H4 (cell line): Measurements from ENCODE around the gene HDAC1. TPM values are rescaled to one million over a fixed set of nuclear protein-coding genes. Genes with fewer than 3 reads are reported as not detected.
A peak's percentile ranks its signal among the peaks of the same experiment; 100 is the strongest.
"Not testable (repeated sequence)": the region's sequence is repeated elsewhere in the genome, so short reads cannot be mapped to it uniquely, and the experiment has no call there.

Experiments used
- DNase-seq: peaks from one replicate; pipeline ENCODE4 v3.0.0-alpha.2; 2015; ENCODE audit warnings: low spot score
- total RNA-seq: library from RNA; depleted of rRNA; stranded (reverse); fragments of >200 nt; shearing (Covaris generic); gene quantifications from 2 replicates; pipeline ENCODE4 v1.2.3, GENCODE V29; 2014; rRNA removed

The HDAC1 gene
- total RNA-seq: 115 and 126 TPM in 2 replicates

GRCh38 chr1:32291708-32292538 is at the start of gene HDAC1:
HDAC1 (plus strand) TSS chr1:32292083; CDS start chr1:32292170, 87 bp downstream.
- peak; percentile 92 for DNase-seq

- no peak for DNase-seq
Observed at GRCh38 chr1:32242341-32242851, 49.5 kb upstream of the HDAC1 start.

- no peak for DNase-seq
Observed at GRCh38 chr1:32246888-32247273, 45.0 kb upstream of the HDAC1 start, which contains the start of gene FAM167B. FAM167B (plus strand) TSS chr1:32247222; CDS start chr1:32247422, 200 bp downstream.

GRCh38 chr1:32247452-32247851 is 44.4 kb upstream of the HDAC1 start:
- no peak for DNase-seq

DNA sequence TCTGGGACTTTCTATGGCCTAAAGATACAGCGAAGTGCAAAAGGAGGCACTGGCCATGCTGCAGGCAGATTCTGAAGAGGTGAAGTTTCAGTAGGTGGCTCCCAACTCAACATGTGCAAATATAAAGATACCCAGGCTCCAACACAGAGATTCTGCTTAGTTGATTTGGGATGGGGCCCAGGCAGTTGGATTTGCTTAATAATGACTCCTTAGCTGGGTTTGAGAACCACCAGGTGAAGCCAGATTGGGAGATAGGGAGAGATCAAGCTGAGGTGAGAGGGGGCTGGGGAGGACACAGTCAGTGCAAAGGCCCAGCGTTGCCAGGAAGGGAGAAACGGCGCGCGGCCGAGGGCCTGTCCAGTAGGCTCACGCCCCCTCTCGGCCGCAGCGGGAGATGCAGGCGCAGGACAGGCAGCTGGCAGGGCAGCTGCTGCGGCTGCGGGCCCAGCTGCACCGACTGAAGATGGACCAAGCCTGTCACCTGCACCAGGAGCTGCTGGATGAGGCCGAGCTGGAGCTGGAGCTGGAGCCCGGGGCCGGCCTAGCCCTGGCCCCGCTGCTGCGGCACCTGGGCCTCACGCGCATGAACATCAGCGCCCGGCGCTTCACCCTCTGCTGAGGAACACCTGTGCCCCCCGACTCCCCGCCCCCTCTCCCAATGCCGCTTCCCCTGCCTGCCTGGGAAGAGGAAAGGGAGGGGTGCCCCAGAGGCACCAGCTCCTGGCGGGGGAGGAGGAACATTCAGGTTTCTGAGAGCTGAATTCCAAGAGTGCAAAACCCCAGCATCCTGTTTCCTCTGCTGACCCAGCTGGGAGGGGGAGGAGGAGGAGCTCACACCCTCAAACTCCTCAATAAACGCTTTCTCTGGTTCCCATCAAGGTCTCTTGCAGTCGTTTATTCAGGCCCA is 43.6 kb upstream of the HDAC1 start:
- DNase-seq: no peak

DNA sequence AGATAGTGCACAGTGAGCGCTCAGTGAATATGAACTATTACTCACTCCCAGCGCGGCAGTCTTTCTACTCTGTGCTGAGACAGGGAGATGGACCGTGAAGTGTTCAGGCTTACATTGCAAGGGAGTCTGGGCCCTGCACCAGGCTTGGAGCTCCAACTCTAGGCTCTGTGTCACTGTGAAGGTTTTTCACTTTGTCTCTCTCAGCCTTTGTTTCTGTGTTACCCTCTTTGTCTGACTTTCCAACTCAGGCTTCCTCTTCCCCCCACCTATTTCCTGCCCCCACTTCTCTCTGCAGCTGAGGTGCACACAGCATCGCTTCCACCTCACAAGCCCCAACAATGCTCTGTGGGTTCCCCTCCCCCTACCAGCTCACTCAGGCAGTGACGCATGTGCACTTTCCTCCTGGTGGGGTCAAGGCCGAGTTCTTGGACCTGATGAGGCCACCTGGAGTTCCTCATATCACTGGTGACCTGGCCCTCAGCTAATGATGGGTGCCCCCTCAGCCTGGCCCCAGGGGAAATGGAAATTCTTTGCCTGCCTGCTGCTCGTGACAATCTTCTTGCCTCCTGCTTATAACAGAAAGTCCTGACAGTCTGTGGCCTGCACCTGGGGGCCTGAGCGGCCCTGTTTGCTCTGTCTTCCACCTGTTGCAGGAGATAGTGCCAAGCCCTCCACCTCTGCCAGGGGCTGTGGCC is 41.9 kb upstream of the HDAC1 start:
- DNase-seq: no peak

GRCh38 chr1:32250893-32251716 is 40.8 kb upstream of the HDAC1 start, which contains the start of gene LCK:
LCK (plus strand) TSS chr1:32251265; CDS start chr1:32274330, 23,065 bp downstream.
- DNase-seq: no peak

- DNase-seq: no peak
Observed at GRCh38 chr1:32255072-32256071, 36.5 kb upstream of the HDAC1 start.

- no peak for DNase-seq
Observed at GRCh38 chr1:32256473-32257226, 35.2 kb upstream of the HDAC1 start.

DNA sequence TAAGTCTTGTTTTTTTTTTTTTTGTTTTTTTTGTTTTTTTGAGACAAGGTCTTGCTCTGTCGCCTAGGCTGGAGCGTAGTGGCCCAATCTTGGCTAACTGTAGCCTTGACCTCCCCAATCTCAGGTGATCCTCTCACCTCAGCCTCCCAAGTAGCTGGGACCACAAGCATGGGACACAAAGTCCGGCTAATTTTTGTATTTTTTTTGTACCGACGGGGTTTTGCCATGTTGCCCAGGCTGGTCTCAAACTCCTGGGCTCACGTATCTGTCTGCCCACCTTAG is 34.7 kb upstream of the HDAC1 start:
- DNase-seq: no peak

DNA sequence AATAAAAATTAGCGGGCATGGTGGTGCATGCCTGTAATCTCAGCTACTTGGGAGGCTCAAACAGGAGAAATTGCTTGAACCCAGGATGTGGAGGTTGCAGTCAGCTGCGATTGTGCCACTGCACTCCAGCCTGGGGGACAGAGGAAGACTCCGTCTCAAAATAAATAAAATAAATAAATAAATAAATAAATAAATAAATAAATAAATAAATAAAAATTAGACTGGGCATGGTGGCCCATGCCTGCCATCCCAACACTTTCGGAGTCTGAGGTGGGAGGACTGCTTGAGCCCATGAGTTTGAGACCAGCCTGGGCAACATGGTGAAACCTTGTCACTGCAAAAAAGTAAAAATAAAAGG is 28.7 kb upstream of the HDAC1 start:
- DNase-seq: not testable (repeated sequence)

GRCh38 chr1:32263744-32264143 is 28.1 kb upstream of the HDAC1 start:
- DNase-seq: no peak

DNA sequence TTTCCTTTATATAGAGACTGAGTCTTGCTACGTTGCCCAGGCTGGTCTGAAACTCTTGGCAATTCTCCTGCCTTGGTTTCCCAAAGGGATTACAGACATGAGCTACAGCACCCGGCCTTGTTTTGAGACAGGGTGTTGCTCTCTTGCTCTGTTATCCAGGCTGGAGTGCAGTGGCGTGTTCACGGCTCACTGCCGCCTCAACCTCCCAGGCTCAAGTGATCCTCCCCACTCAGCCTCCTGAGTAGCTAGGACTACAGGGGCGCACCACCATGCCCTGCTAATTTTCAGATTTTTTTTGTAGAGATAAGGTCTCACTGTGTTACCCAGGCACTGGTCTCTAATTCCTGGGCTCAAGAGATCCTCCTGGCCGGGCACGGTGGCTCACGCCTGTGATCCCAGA is 26.0 kb upstream of the HDAC1 start:
- DNase-seq: no peak

DNA sequence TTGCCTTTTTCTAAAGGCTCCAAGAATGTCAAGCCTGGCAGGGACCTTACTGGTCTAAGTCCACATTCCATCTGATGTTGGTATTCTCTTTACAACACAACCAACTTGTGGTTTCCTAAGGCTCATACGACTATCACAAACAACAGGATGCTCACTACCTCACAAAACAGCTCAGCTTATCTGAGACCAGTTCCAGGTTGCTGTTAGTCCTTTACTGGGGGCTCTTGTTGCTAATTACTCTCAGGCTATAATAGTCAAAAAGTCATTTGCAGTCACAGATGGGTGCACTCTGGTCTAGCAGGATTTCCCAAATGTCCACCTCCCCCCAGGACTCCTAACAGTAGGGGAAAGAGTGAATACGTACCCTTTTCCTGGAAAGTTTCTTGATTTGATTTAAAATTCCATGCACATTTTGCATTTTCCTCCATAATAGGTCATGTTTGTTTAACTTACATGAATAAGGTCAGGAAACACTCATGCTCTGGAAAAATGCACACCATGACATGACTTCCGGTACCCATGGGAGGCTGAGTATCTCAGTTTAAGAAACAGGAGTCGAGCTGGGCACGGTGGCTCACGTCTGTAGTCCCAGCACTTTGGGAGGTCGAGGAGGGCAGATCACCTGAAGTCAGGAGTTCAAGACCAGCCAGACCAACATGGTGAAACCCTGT is 24.8 kb upstream of the HDAC1 start:
- no peak for DNase-seq

GRCh38 chr1:32269744-32270143 is 22.1 kb upstream of the HDAC1 start:
- DNase-seq: no peak

GRCh38 chr1:32272557-32273390 is 19.1 kb upstream of the HDAC1 start:
- no peak for DNase-seq

DNA sequence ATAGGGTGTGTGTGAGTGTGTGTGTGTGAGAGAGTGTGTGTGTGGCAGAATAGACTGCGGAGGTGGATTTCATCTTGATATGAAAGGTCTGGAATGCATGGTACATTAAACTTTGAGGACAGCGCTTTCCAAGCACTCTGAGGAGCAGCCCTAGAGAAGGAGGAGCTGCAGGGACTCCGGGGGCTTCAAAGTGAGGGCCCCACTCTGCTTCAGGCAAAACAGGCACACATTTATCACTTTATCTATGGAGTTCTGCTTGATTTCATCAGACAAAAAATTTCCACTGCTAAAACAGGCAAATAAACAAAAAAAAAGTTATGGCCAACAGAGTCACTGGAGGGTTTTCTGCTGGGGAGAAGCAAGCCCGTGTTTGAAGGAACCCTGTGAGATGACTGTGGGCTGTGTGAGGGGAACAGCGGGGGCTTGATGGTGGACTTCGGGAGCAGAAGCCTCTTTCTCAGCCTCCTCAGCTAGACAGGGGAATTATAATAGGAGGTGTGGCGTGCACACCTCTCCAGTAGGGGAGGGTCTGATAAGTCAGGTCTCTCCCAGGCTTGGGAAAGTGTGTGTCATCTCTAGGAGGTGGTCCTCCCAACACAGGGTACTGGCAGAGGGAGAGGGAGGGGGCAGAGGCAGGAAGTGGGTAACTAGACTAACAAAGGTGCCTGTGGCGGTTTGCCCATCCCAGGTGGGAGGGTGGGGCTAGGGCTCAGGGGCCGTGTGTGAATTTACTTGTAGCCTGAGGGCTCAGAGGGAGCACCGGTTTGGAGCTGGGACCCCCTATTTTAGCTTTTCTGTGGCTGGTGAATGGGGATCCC is 18.3 kb upstream of the HDAC1 start:
- peak; percentile 74 for DNase-seq
